ENCODE results near the gene GP1BA.

The GP1BA gene

GRCh38 chr17:4931963-4932362 is at the start of gene GP1BA:
GP1BA (plus strand) TSS chr17:4932277; CDS start chr17:4932605, 328 bp downstream.
- no peak for DNase-seq

GRCh38 chr17:4884489-4884888 is 47.6 kb upstream of the GP1BA start:
- DNase-seq, result no peak

- no peak for DNase-seq
Measured at GRCh38 chr17:4886830-4887229, 45.2 kb upstream of the GP1BA start.

- no peak for DNase-seq
Measured at GRCh38 chr17:4887581-4887980, 44.5 kb upstream of the GP1BA start.

- no peak for DNase-seq
Measured at GRCh38 chr17:4891411-4892410, 40.4 kb upstream of the GP1BA start.

- DNase-seq, result no peak
Measured at GRCh38 chr17:4892499-4893221, 39.4 kb upstream of the GP1BA start.

- no peak for DNase-seq
Measured at GRCh38 chr17:4893272-4893671, 38.8 kb upstream of the GP1BA start.

GRCh38 chr17:4893721-4894560 is 38.1 kb upstream of the GP1BA start:
- no peak for DNase-seq

- no peak for DNase-seq
Measured at GRCh38 chr17:4895121-4895520, 37.0 kb upstream of the GP1BA start.

- DNase-seq, result no peak
Measured at GRCh38 chr17:4895657-4896331, 36.3 kb upstream of the GP1BA start.

GRCh38 chr17:4896332-4897197 is 35.5 kb upstream of the GP1BA start:
- DNase-seq, result no peak

GRCh38 chr17:4897198-4897687 is 34.8 kb upstream of the GP1BA start:
- DNase-seq, result no peak

- DNase-seq, result no peak
Measured at GRCh38 chr17:4897785-4898184, 34.3 kb upstream of the GP1BA start.

- DNase-seq, result no peak
Measured at GRCh38 chr17:4898351-4898750, 33.7 kb upstream of the GP1BA start.

GRCh38 chr17:4898927-4899326 is 33.1 kb upstream of the GP1BA start:
- DNase-seq, result no peak

- DNase-seq, result no peak
Measured at GRCh38 chr17:4899341-4900230, 32.5 kb upstream of the GP1BA start, which contains the start of gene C17orf107. C17orf107 (plus strand) TSS chr17:4899536; CDS start chr17:4899763, 227 bp downstream.

GRCh38 chr17:4900231-4901107 is 31.6 kb upstream of the GP1BA start:
- DNase-seq, result no peak

GRCh38 chr17:4901108-4901647 is 30.9 kb upstream of the GP1BA start:
- no peak for DNase-seq

Measured in GDM1 (cell line).